ENCODE measurements around the gene PLK3. TPM values are rescaled to one million over a fixed set of nuclear protein-coding genes. Genes with fewer than 3 reads are reported as not detected.

The PLK3 gene
- total and polyA plus RNA-seq, 2 donors (not counting 3 experiments of a cell fraction or from before 2014, with no cell fraction given) = 55.0 to 66.7 TPM

GRCh38 chr1:44811234-44811633, 11.1 kb downstream of the PLK3 start:
- dilution Hi-C loops (cut with MboI; ENCODE audit: extremely low pct_ligation_motif_present, low sequenced_read_pairs) (no loop called here), intact Hi-C loops (cut with micrococcal nuclease) (loop anchor here (1.0 kb wide), 1 partner anchor 8 kb away; no protein-coding TSS in a partner anchor)
- H3K9me1 ChIP-seq (replicated peaks; ENCODE audit: control insufficient read depth, extremely low read depth, insufficient read depth, low read length) = no peaks in the 10 kb centered on the region
- POLR2A ChIA-PET = interaction anchor here (4.3 kb wide), 1 partner anchor 11 kb away, joined by 75 read pairs; the partner anchor contains the start of gene PLK3
- no peaks in the 10 kb centered on the region for H3K27me3 ChIP-seq (ENCODE audit: control insufficient read depth in 2 of 2, insufficient read depth in 2 of 2, low read length in 2 of 2)
- no peaks in the 10 kb centered on the region for H4K20me1 ChIP-seq (replicated peaks; ENCODE audit: control insufficient read depth, extremely low read depth, insufficient read depth, low read length)
- DNase-seq (ENCODE audit: low read depth, low spot score) = peak; percentile 34
- H3K27ac ChIP-seq (ENCODE audit: insufficient read depth, low read depth, low read length) = peak overlapping the region; percentile 70
- TF ChIP-seq, protein P1, sequence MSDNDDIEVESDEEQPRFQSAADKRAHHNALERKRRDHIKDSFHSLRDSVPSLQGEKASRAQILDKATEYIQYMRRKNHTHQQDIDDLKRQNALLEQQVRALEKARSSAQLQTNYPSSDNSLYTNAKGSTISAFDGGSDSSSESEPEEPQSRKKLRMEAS (IDR thresholded peaks at IDR 0.05; ENCODE audit: insufficient read depth, insufficient read length) = no peak
- TF ChIP-seq CTCF (IDR thresholded peaks at IDR 0.05; ENCODE audit: extremely low read depth in 1 of 2, insufficient read depth in 1 of 2, low read depth in 1 of 2, low read length in 2 of 2) (no peak), POLR2AphosphoS5 (IDR thresholded peaks at IDR 0.05; ENCODE audit: insufficient read depth, low read depth, low read length) (no peak), FOS (IDR thresholded peaks at IDR 0.05; ENCODE audit: borderline replicate concordance, insufficient read depth, low read length) (no peak), EZH2 (IDR thresholded peaks at IDR 0.05; ENCODE audit: borderline replicate concordance, low read depth, low read length, severe bottlenecking) (no peak), GATA2 (IDR thresholded peaks at IDR 0.05; ENCODE audit: insufficient read depth, insufficient read length, low read depth, low read length) (no peak), JUN (IDR thresholded peaks at IDR 0.05; ENCODE audit: borderline replicate concordance, insufficient read depth, insufficient read length, low read depth) (no peak), POLR2A (IDR thresholded peaks at IDR 0.05; ENCODE audit: low read depth, low read length) (no peak), MYC (IDR thresholded peaks at IDR 0.05; ENCODE audit: low read depth, low read length) (no peak)
- H3K4me1 ChIP-seq (ENCODE audit: control insufficient read depth, extremely low read depth, insufficient read depth, low read length) = peaks cover 61% of the 10 kb centered on the region
- H3K9ac ChIP-seq (replicated peaks; ENCODE audit: extremely low read depth, insufficient read depth, low read length) = peak overlapping the region; percentile 34
- peak overlapping the region; percentile 54 for H3K4me2 ChIP-seq (ENCODE audit: insufficient read depth, low read length)
- no peak for FAIRE-seq
- CTCF ChIA-PET = interaction anchor here (1.4 kb wide), 1 partner anchor 11 kb away, joined by 7 read pairs; the partner anchor contains the start of gene PLK3
- BruUV-seq (replicated peaks) = no TSS peak
- peaks cover 28% of the 10 kb centered on the region for H3K79me2 ChIP-seq (ENCODE audit: control insufficient read depth, insufficient read depth, low read length)
- no peak overlapping the region for H2AFZ ChIP-seq (ENCODE audit: low read depth, low read length)
- H3K9me3 ChIP-seq (replicated peaks; ENCODE audit: control insufficient read depth, insufficient read depth, low read length) = no peaks in the 10 kb centered on the region
- peaks cover 7 to 17% of the 10 kb centered on the region in 2 experiments for H3K36me3 ChIP-seq (ENCODE audit: control insufficient read depth in 2 of 2, extremely low read depth in 1 of 2, insufficient read depth in 2 of 2, low read length in 2 of 2)
- peak overlapping the region in 1 of 3 experiments; percentile 11 for H3K4me3 ChIP-seq (replicated peaks in 1 of 3; ENCODE audit: insufficient read depth in 1 of 3, low read depth in 1 of 3, low read length in 3 of 3)
